Vagina (tissue), 2 donors: ENCODE measurements around the gene KCTD11.

Experiments
- CTCF ChIP-seq, 3 experiments: fragments of 450-650 bp in 2 of 3; fragments of 200-600 bp in 1 of 3; sonication (generic) in 1 of 3; IDR thresholded peaks; one replicate each; pipeline ENCODE4 v1.5.1; 2017 to 2019; ENCODE audit warnings: antibody characterized with exemption in 3 of 3, mild to moderate bottlenecking in 2 of 3, moderate library complexity in 2 of 3
- POLR2A ChIP-seq, 2 donors: fragments of 450-650 bp; IDR thresholded peaks; one replicate each; pipeline ENCODE4 v1.6.1; 2017; ENCODE audit warnings: antibody characterized with exemption in 2 of 2, mild to moderate bottlenecking in 2 of 2, moderate library complexity in 2 of 2

- TF ChIP-seq CTCF (IDR thresholded peaks at IDR 0.05): no peak
- no peak for TF ChIP-seq POLR2A (IDR thresholded peaks at IDR 0.05)
These were observed 4.8 kb downstream of the KCTD11 start for GRCh38 chr17:7356756-7357155.
